ENCODE results near the gene OPN4. TPM values are rescaled to one million over a fixed set of nuclear protein-coding genes. Genes with fewer than 3 reads are reported as not detected.

OPN4 gene
- total RNA-seq, 1 experiment from 2014 or later, result 0.17 TPM

DNA sequence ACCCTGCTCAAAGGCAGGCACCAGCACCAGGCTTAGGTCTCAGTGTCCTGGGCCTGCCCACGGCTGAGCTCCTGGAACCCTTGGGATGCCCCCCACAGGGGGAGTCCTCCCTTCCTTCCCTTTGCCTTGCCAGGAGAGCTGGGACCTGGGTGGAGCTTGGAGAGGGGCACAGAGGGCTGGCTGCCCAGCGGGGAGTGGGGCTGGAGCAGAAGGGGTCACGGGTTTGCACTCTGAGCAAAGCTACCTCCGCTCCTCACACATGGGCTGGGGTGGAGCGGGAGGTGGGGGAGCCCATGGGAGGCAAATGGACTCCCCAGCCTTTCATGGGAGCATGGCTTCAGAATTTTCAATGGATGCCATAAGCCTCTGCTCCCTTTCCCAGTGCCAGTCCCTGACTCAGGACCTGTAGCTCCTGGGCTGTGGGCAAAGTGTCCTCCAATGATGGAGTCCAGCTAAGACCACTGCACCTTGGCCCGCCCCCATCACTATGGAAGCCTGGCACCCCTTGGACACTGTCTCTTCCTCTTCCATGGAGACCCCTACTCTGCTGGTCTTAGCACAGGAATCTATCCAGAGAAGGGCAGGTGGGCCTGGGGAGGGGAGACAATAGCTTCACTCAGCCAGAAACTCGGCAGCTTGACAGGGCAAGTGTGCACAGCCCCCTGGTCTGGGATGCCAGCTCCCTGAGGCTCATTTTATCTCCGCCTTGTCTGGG, 53.9 kb downstream of the OPN4 start:
- in situ Hi-C loops (cut with HindIII; ENCODE audit: low pct_unique_long_range_greater_than_20kb, low sequenced_read_pairs), result no loop called here
- DNase-seq (ENCODE audit: low read depth), result no peak

DNA sequence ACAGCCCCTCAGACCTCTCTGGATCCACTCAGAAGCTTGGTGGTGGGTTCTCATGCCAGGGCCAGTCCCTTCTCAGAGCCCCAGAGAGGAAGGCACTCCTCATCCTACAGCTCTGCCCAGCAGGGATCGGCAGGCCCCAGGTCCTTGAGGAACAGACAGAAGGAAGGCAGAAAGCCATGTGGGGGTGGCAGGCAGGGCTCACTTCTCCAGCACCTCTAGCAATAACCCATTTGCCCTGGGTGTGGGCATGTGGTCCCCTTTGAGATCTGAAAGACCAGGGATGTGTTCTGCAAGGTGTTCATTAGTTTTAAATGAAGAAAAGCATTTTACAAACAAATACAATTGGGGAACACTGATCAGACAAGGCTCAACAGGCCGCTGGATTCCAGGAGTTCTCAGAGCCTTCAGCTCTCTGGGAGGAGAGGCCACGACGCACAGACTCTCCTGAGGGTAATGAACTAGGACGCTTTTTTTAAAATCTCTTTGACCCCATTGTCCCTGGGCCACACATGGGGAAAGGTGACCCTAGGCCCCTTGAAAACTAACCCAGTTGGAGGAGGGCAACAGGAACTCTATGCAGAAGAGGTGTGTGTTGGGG, 54.5 kb downstream of the OPN4 start:
- in situ Hi-C loops (cut with HindIII; ENCODE audit: low pct_unique_long_range_greater_than_20kb, low sequenced_read_pairs), result no loop called here
- no peak for DNase-seq (ENCODE audit: low read depth)

DNA sequence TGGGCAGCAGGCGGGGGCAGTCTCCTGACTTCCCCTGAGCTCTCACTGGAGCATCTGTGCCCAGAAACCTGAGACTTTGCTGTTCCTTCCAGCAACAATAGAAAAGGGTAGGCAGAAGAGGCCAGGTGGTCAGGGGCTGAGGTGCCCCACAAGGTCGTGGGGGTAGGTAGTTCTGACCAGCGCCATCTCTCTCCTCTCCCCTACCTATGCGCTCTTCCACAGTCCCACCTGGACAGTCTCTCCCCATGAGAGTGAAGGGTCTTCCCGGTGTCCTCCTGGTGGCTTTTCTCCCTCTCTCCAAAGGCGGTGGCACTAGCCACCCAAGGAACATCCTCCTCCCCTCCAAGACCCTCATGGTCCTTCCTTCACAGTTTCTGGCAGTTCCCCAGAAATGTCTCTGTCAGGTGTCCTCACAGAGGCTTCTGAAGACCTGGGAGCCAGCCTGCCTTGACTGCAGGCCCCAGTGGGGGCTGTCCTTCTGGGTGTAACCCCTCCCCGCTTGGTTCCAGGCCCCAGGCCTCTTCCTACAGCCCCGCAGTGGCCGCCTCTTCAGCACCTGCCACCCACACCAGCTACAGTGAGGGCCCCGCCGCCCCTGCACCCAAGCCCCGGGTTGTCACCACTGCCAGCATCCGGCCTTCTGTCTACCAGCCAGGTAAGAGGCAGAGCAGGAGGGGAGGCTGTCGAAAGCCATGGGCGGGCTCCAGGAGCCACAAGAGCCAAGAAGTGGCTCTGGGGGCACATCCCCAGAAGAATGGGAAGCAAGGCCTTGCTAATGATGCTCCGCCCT, 55.2 kb downstream of the OPN4 start:
- in situ Hi-C loops (cut with HindIII; ENCODE audit: low pct_unique_long_range_greater_than_20kb, low sequenced_read_pairs), result no loop called here
- DNase-seq (ENCODE audit: low read depth), result no peak

DNA sequence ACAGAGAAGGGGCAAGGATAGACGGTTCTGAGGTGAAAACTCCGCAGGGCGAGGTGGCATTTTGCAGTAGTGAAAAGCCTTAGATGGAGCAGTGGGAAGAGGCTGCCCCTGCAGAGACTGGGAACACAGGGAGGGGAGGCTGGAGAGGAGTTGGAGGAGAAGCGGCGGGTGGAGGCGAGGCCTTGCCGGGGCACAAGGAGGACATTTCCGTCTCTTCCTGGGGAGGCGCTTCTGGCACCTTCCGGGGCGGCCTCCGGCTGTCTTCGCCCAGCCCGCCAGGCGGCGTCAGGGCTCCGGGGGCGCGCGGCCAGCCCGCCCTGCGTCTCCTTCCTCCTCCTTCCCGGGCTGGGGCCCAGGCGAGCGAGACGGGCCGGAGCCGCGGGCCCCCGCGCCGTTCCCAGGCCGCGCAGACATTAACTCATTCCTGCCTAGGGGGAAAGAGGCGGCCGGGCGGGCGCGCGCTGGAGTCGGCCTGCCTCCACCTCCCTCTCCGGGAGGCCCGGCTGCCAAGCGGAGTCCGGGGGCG, 56.7 kb downstream of the OPN4 start:
- in situ Hi-C loops (cut with HindIII; ENCODE audit: low pct_unique_long_range_greater_than_20kb, low sequenced_read_pairs), result no loop called here
- DNase-seq (ENCODE audit: low read depth), result peak; percentile 97

DNA sequence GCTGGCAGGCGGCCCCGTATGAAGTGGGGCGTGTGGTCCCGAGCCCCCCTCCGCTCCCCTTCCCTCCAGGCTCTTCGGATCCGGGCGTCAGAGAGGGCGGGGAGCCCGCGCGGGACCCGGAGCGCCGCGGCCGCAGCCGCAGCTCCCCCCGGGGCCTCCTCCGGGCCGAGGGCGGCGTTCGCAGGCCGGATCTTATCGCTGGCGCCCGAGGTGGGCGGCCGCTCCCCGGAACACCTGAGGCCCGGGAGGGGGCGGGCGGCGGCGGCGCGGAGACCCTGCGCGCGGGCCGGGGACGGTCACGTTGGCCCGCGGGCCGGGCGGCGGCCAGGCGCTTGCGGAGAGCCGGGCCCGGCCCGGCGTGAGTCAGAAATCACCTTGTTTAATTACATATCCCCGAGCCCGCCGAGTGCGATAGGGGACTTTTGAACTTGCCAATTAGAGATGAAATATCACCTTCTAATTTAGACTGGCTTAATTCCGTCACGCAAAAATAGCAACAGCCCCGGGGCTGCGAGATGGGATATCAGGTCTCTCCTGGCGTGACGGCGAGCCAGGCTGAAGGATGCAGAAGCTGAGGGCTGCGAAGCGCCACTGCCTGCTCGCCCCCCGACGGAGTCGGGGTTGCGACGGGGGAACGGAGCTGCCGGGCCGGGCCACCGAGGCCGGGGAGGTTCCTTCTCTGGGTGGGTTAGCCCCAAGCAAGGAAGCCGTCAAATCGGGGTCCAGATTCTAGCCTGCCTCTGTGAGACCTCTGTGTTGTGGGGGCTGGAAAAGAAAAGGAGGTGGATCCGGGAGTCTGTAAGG, 57.4 kb downstream of the OPN4 start:
- DNase-seq (ENCODE audit: low read depth), result peak; percentile 69
- in situ Hi-C loops (cut with HindIII; ENCODE audit: low pct_unique_long_range_greater_than_20kb, low sequenced_read_pairs), result no loop called here

DNA sequence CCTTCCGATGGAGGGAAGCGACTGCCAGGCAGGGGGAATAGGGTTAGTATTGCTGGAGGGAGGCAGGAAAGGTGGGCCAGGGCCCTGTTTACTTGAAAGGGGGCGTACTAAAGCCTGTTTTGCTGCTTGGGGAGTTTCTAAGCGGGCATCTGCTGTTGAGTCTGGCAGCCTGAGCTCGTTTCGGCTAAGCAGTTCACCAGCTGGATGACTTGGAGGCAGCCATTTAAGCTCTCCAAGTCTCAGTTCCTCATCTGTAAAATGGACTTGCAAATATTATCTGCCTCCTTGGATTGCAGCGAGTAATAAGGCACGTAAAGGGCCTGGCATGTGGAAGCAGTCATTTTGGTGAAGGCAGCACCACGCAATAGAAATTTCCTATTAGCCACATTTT, 58.0 kb downstream of the OPN4 start:
- DNase-seq (ENCODE audit: low read depth), result no peak
- in situ Hi-C loops (cut with HindIII; ENCODE audit: low pct_unique_long_range_greater_than_20kb, low sequenced_read_pairs), result no loop called here

DNA sequence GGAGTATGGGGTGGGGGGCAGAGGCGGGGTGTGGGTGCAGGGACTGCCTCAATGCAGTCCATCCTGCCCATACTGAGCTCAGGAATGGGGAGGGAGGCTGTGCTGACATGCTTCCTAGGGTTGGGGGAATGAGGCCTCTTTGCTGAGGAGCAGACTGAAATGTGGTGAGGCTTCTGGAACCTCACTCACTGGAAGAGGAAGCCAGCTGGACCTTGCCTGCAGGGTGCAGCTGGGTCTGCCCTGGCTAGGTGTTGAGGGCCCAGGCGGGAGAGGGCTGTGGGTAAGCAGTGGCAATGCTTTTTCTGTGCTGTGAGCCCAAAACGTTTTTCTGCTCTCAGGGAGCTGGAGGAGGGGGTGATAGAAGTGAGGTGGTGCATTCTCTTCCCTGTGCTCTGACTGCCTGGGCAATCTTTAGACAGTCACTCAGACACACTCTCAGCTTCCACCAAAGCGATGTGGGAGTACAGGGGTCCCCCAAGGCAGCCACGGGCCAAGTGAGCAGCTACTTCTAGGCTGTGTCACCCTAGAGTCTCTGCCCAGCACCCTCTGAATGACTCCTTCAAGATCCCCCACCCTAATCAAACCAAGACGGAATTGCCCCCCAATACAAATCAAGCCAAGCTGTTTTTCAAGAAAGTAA, 60.9 kb downstream of the OPN4 start:
- no peak for DNase-seq (ENCODE audit: low read depth)
- in situ Hi-C loops (cut with HindIII; ENCODE audit: low pct_unique_long_range_greater_than_20kb, low sequenced_read_pairs), result no loop called here

DNA sequence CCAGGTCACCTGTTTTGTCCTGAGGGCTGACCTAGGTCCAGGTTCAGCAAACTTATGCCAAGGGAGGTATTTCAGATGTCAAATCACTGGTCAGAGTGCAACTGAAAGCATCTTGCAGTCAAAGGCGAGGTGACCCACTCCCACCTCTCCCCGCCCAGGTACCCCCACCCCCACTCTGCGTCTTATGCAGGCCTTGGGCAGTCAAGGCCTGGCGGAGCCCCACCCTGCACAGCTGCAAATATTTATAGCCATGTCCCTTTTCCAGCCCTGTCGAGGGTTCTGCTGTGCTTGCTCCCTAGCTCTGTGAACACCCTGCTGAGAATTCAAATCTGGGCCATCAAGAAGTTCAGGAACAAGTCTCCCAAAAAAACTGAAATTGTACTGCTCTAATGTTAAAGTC, 61.5 kb downstream of the OPN4 start:
- in situ Hi-C loops (cut with HindIII; ENCODE audit: low pct_unique_long_range_greater_than_20kb, low sequenced_read_pairs), result no loop called here

More for the DNA sequence above, 61.5 kb downstream of the OPN4 start:
- DNase-seq (ENCODE audit: low read depth), result no peak

Other genes with a start within 250 kb of the OPN4 start
- gene WAPL, start 132.8 kb upstream of the OPN4 start, total RNA-seq (2014; rRNA removed; shearing (Covaris generic); ENCODE audit: low replicate concordance), result 21.8 and 36.0 TPM in 2 replicates
- gene LDB3, start 14.0 kb downstream of the OPN4 start, total RNA-seq (2014; rRNA removed; shearing (Covaris generic); ENCODE audit: low replicate concordance), result 0.03 and 0.17 TPM in 2 replicates
- gene BMPR1A, start 102.1 kb downstream of the OPN4 start, total RNA-seq (2014; rRNA removed; shearing (Covaris generic); ENCODE audit: low replicate concordance), result 23.7 and 24.6 TPM in 2 replicates

Data from Caki2 (cell line).